Measurements from ENCODE around the gene MESP2. TPM values are rescaled to one million over a fixed set of nuclear protein-coding genes. Genes with fewer than 3 reads are reported as not detected.

Gene MESP2
- polyA plus RNA-seq, 3 donors, result 0.67 TPM; not detected in 2

- Histone ChIP-seq H2AFZ (ENCODE audit: insufficient read depth, low read depth, low read length, poor library complexity, severe bottlenecking) (no peak overlapping the region), H3K4me3 (replicated peaks in 1 of 3; ENCODE audit: low read depth in 2 of 3, low read length in 3 of 3) (no peak overlapping the region), H3K4me1 (ENCODE audit: control insufficient read depth in 1 of 2, insufficient read depth in 2 of 2, low read length in 2 of 2) (peaks cover 23 to 30% of the 10 kb centered on the region in 2 donors), H3K4me2 (replicated peaks; ENCODE audit: extremely low read depth, low read length, poor library complexity, severe bottlenecking) (no peak overlapping the region), H3K27me3 (ENCODE audit: control insufficient read depth in 2 of 2, insufficient read depth in 2 of 2, low read length in 2 of 2) (no peaks in the 10 kb centered on the region), H3K36me3 (replicated peaks in 1 of 2; ENCODE audit: control insufficient read depth in 1 of 2, insufficient read depth in 2 of 2, low read length in 2 of 2) (no peaks in the 10 kb centered on the region), H4K20me1 (ENCODE audit: insufficient read depth, low read length) (no peaks in the 10 kb centered on the region), H3K79me2 (ENCODE audit: insufficient read depth, low read length) (no peaks in the 10 kb centered on the region), H3K9ac (ENCODE audit: insufficient read depth, low read length, poor library complexity, severe bottlenecking) (no peak overlapping the region), H3K27ac (ENCODE audit: low read depth in 1 of 2, low read length in 2 of 2) (no peak overlapping the region), H3K9me3 (replicated peaks in 1 of 2; ENCODE audit: control insufficient read depth in 1 of 2, insufficient read depth in 1 of 2, low read length in 2 of 2) (no peaks in the 10 kb centered on the region)
- 52% methylated on average over 7 of the region's 16 CpGs for WGBS (ENCODE audit: insufficient coverage)
- H3K36me3 Mint-ChIP-seq, result no peaks in the 10 kb centered on the region
- H3K27me3 Mint-ChIP-seq (ENCODE audit: low read depth in 3 of 3), result peaks cover 0 to 7% (median 0%) of the 10 kb centered on the region in 3 donors
- peak; percentile 69 to 79 (median 76) for DNase-seq
- no peaks in the 10 kb centered on the region for H3K9me3 Mint-ChIP-seq
- intact Hi-C loops (cut with micrococcal nuclease), result loop anchor here (2.0 to 5.0 kb wide), 3 partner anchors 126 to 327 kb away; no protein-coding TSS in a partner anchor
- H3K4me1 Mint-ChIP-seq, result peaks cover 20% of the 10 kb centered on the region
- peak overlapping the region in 2 of 7 donors; percentile 18 to 53 for H3K27ac Mint-ChIP-seq
- peak overlapping the region in 1 of 2 donors; percentile 11 for H3K4me3 Mint-ChIP-seq
- TF ChIP-seq CTCF (IDR thresholded peaks at IDR 0.05), result peak; percentile 98
Measured at GRCh38 chr15:89760303-89761008, 15.7 kb upstream of the MESP2 start.

- Histone ChIP-seq H3K27me3 (ENCODE audit: control insufficient read depth in 2 of 2, insufficient read depth in 2 of 2, low read length in 2 of 2) (no peaks in the 10 kb centered on the region), H3K9me3 (replicated peaks in 1 of 2; ENCODE audit: control insufficient read depth in 1 of 2, insufficient read depth in 1 of 2, low read length in 2 of 2) (no peaks in the 10 kb centered on the region), H3K27ac (ENCODE audit: low read depth in 1 of 2, low read length in 2 of 2) (no peak overlapping the region), H3K4me1 (ENCODE audit: control insufficient read depth in 1 of 2, insufficient read depth in 2 of 2, low read length in 2 of 2) (peaks cover 23 to 36% of the 10 kb centered on the region in 2 donors), H3K4me2 (replicated peaks; ENCODE audit: extremely low read depth, low read length, poor library complexity, severe bottlenecking) (no peak overlapping the region), H3K36me3 (replicated peaks in 1 of 2; ENCODE audit: control insufficient read depth in 1 of 2, insufficient read depth in 2 of 2, low read length in 2 of 2) (no peaks in the 10 kb centered on the region), H2AFZ (ENCODE audit: insufficient read depth, low read depth, low read length, poor library complexity, severe bottlenecking) (no peak overlapping the region), H3K9ac (ENCODE audit: insufficient read depth, low read length, poor library complexity, severe bottlenecking) (no peak overlapping the region), H3K4me3 (replicated peaks in 1 of 3; ENCODE audit: low read depth in 2 of 3, low read length in 3 of 3) (no peak overlapping the region), H3K79me2 (ENCODE audit: insufficient read depth, low read length) (no peaks in the 10 kb centered on the region), H4K20me1 (ENCODE audit: insufficient read depth, low read length) (no peaks in the 10 kb centered on the region)
- WGBS (ENCODE audit: insufficient coverage), result 73% methylated on average over 15 of the region's 18 CpGs
- Mint-ChIP-seq H3K36me3 (no peaks in the 10 kb centered on the region), H3K27me3 (ENCODE audit: low read depth in 3 of 3) (peaks cover 0 to 4% (median 0%) of the 10 kb centered on the region in 3 donors), H3K27ac (peak overlapping the region in 3 of 7 donors; percentile 18 to 53 (median 32)), H3K4me1 (peaks cover 24% of the 10 kb centered on the region), H3K9me3 (no peaks in the 10 kb centered on the region), H3K4me3 (no peak overlapping the region)
- DNase-seq, result no peak
- TF ChIP-seq CTCF (IDR thresholded peaks at IDR 0.05), result peak; percentile 62
- intact Hi-C loops (cut with micrococcal nuclease), result loop anchor here (2.0 to 5.0 kb wide), 3 partner anchors 126 to 326 kb away; no protein-coding TSS in a partner anchor
Measured at GRCh38 chr15:89761009-89761831, 14.9 kb upstream of the MESP2 start.
